HG02885 (cell line): Measurements from ENCODE around the gene STRAP.
"Not testable (repeated sequence)": the region's sequence is repeated elsewhere in the genome, so short reads cannot be mapped to it uniquely, and the experiment has no call there.

ENCODE experiments used
- ATAC-seq: cut with Tn5 transposase; IDR thresholded peaks from one replicate; pipeline ENCODE4 v1.9.1; 2021; ENCODE audit warnings: mild to moderate bottlenecking; ENCODE audit not compliant: unreplicated experiment, poor library complexity

STRAP gene

DNA sequence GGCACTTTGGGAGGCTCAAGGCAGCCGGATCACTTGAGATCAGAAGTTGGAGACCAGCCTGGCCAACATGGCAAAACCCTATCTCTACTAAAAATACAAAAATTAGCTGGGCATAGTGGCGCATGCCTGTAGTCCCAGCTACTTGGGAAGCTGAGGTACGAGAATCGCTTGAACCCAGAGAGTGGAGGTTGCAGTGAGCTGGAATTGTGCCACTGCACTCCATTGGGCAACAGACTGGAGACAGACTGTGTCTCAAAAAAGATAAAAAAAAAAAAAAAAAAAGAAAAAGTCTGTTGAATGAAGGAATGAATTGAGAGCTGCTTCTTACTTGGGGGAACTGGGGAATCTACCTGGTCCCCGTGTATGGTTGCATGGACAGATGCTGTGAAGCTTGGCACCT, 31.9 kb downstream of the STRAP start:
- not testable (repeated sequence) for ATAC-seq

DNA sequence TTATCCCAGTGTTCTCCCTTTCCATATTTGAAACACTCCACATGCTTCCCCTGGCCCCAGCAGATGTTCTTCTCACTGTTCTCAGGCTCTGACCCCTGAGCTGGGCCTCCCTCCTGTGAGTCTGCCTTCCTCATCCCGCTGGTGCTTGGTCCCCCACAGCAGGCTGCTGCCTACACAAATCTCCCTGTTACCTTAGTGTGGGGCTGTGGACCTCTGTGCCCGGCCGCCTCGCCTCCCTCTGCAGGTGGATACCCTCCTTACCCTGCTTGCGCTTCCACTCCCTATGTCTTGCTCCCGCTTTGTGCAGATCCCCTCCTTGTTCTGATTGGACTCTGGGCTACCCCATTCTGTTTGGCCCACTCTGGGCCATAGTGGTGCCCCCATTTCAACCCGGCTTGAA, 35.9 kb downstream of the STRAP start:
- no peak for ATAC-seq

DNA sequence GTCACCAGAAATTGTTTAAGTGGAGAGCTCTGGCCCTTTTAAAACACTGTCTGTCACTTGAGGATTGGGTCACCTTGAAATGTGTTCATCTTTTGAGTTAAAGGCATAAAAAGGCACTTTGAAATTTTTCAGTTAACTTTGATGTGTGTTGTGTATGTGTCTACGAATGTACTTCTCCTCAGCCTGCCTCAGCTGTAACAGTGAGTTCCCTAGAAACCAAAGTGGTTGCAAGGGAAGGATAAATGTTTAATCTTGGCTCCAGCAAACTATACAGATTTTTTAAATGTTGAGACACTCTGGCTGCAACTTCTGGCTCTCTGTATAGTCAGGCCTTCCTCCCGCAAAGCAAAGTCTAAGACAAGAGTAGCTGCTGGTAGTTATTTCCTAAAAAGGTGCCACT, 37.2 kb downstream of the STRAP start:
- ATAC-seq = no peak

DNA sequence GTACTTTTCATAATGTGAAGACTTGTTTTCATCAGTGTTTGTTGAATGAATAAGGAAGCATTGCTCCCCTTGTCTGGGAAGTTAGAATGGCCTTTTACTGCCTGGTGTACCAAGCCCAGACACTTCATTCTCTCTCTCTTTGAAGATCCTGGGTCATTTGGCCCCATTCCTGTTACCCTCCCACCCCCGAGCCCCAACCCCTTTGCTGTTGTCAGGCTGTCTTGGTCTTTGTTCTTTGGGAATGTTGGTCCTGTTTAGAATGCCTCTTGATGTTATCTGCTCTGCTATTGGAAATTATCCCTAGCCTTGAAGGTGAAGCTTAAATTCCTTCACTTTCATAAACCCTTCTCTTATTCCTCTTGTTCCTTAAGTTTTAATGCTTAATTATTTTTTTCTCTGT, 42.8 kb downstream of the STRAP start:
- ATAC-seq = no peak

DNA sequence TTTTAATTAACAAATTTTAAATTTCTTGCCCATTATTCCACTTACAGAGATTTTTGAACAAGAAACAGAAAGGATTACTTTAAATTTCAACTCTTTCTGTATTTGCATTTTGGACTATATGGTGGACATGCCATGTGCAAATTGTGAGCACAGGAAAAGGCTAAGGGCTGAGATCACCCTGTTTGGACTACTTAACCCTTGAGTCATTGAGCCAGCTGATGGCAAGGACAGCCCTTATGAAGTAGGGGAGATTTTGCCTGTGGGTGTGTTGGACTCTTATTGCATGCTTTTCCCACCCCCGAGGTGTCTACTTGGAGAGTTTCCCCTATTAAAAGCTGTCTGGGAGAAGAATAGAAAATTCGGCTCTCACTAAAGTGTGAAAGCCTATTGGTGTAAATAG, 46.2 kb downstream of the STRAP start:
- ATAC-seq = no peak

DNA sequence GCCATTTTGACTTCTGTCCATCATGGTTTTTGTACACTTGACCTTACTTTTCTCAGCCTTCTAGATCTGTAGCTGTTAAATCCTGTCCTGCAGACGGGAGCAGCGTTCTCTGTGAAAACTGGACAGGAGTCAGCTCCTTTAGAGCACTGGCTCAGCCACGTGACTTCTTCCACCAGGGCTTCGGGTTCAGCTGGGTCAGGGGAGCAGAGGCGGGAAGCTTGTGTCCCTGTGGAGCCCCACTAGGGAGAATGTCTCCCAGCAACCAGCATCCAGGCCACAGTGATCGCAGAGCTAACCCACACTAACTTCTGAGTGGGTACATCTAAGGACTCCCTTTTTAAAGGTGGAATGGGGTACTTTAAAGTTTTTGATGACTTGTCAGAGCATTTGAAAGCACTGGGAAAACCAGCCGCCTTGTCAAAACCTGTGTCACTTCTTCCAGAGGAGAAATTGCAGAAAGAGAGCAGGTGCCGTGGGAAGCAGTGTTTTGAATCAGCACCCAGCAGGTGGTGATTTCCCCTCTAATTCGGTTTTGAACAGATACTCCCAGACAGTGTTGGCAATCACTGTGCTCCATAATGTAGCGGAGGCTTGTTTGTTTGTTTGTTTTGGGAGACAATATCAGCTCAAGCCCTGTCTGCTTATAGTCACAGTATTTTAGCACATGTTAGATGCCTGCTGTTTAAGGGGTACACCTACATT, 46.8 kb downstream of the STRAP start:
- no peak for ATAC-seq

DNA sequence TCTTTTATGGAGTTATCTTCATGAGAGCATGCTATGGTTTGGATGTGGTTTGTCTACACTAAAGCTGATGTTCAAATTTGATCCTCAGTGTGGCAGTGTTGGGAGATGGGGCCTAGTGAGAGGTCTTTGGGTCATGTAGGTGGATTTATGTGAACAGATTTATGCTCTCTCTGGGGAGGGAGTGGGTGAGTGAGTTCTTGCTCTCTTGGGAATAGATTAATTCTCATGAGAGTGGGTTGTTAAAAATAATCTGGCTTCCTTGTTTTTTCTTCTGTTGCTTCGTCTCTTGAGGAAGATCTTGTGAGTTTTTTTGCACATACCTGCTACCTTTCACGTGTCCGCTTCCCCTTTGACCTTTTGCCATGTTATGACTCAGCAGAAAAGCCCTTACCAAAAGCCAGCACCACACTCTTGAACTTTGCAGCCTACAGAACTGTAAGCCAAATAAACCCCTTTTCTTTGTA, 49.4 kb downstream of the STRAP start:
- peak; percentile 75 for ATAC-seq

DNA sequence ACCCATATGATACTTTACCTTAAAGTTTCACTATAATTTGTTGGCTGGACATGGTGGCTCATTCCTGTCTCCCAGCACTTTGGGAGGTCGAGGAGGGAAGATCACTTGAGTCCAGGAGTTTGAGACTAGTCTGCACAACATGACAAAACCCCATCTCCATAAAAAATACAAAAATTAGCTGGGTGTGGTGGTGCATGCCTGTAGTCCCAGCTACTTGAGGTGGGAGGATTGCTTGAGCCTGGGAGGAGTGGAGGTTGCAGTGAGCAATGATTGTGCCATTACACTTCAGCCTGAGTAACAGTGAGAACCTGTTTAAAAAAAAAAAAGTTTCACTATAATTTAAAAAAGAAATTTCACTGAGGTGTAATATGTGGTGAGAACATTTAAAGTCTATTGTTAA, 50.1 kb downstream of the STRAP start:
- no peak for ATAC-seq

DNA sequence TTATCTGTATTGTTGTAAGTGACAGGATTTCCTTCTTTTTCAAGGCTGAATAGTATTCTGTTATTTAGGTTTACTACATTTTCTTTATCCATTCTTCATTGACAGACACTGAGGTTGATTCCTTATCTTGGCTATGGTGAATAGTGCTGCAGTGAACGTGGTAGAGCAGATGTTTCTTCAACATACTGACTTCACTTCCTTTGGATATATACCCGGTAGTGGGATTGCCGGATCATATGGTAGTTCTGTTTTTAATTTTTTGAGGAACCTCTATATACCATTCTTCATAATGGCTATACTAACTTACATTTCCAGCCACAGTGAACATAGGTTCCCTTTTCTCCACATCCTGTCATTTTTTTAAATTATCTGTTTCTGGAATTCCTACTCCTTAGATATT, 50.8 kb downstream of the STRAP start:
- no peak for ATAC-seq

DNA sequence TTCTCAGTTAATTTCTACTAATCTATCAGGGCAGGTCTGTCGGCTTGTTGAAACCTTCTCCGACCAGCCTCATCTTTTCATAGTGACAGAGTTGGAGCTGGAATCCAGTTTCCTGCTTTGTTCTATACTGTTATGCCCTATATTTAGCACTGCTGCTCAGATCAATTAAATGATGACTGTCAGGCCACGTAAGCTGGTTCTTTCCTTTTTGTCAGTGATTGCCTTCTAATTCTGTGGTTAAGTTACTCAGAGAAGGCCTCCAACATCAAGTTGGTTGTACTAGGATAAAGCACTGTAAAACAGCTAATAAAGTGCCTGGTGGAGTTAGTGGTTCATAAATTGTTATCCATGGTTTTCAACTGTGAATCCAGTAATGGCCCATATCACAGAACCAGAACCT, 51.6 kb downstream of the STRAP start:
- no peak for ATAC-seq

DNA sequence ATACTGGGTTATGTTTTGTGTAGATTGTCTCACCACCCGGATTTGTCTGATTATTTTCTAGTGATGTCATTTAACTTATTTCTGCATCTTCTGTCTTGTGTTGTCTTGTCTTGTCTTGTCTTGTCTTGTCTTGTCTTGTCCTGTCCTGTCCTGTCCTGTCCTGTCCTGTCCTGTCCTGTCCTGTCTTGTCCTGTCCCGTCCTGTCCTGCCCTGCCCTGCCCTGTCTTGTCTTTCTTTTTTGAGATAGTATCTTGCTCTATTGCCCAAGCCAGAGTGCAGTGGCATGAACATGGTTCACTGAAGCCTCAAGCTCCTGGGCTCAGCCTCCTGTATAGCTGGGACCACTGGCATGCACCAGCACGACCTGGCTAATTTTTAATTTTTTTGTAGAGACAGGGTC, 54.6 kb downstream of the STRAP start:
- ATAC-seq = no peak

DNA sequence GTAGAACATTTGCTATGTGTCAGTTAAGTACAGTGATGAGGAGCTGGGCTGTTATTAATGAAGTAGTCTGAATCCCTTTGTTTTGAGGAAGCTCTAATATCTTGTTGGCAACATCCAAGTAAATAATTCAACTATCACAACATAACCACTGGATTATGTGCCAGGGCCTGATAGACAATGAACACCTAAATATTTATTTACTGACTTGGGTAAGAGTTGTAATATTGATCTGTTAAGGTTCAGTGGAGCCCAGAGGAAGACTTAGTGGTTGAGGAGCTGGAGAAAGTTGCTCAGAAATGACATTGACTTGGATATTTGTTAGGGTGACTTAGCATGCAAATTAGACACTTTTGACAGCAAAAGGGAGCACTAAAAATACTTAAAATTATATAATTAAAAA, 55.7 kb downstream of the STRAP start:
- ATAC-seq = no peak

DNA sequence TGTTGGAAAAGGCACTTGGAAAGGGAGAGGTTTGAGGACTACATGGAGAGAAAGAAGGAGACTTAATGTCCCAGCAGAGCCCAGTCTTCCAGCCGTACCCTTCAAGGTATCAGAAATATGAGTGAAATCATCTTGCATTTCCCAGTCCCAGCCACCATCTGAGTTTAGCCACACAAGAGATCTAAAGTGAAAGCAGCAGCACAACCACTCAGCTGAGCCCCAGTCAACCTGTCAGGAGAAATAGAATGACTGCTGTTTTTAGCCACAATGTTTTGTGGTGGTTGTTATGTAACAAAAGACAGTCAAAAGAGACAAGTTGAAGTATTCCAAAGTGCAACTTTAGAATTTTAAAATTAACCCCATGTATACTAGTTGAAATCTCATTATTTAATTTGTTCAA, 56.9 kb downstream of the STRAP start:
- no peak for ATAC-seq

DNA sequence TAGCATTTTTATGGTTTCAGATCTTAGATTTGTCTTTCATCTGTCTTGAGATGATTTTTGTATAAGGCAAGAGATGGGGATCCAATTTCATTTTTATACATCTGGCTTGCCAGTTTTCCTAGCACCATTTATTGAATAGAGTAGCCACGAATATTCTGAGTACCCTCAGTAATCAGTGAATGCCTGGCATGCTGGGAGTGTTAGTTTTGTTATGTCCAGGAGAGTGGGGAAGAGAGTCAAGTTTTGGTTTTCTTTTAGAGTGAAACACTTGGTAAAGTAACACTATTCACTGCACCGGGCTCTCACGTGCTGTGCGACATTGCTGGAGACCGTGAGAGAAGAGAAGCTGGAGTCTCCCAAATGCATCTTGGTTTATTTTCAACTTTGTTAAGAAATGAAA, 60.3 kb downstream of the STRAP start:
- ATAC-seq = no peak

DNA sequence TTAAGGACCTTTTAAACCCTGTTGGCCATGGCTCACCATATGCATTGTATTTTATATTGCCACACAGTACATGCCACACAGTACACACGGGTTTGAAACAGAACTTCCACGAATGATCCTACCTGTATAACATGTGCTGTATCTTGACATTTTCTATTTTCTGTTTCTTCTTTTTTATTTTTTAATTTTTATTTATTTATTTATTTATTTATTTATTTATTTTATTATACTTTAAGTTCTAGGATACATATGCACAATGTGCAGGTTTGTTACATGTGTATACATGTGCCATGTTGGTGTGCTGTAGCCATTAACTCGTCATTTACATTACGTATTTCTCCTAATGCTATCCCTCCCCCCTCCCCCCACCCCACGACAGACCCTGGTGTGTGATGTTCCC, 61.3 kb downstream of the STRAP start:
- ATAC-seq = not testable (repeated sequence)

DNA sequence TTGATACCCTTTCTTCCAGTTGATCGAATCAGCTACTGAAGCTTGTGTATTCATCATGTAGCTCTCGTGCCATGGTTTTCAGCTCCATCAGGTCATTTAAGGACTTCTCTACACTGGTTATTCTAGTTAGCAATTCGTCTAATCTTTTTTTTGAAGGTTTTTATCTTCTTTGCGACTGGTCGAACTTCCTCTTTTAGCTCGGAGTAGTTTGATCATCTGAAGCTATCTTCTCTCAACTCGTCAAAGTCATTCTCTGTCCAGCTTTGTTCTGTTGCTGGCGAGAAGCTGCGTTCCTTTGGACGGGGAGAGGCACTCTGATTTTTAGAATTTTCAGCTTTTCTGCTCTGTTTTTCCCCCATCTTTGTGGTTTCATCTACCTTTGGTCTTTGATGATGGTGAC, 66.3 kb downstream of the STRAP start:
- not testable (repeated sequence) for ATAC-seq
